Measurements from ENCODE around the gene CSF1R. TPM values are rescaled to one million over a fixed set of nuclear protein-coding genes. Genes with fewer than 3 reads are reported as not detected.

The CSF1R gene
- polyA plus RNA-seq, 1 donor from 2014 or later: not detected

DNA sequence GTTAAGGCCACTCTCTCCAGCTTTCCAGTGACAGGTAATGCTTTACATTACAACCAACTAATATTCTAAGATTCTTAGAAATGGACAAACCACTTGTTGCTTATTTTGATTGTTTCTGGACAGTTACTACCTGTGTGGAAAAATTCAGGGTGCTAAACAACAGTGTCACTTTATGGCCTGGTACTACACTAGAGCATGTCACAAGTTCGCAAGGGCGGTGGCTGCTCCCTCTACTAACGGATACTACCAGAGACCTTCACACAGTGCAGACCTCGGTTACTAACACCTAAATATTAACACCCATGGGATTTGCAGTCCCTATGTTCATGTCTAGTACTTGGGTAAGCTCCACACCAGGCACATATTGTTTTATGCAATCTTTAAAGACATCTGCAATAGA lies 72.4 kb downstream of the CSF1R start:
- Histone ChIP-seq H3K9ac (ENCODE audit: low read length) (no peak overlapping the region), H3K36me3 (ENCODE audit: insufficient read depth, low read length) (peaks cover 38% of the 10 kb centered on the region), H3K4me3 (ENCODE audit: low read length) (no peak overlapping the region), H3K9me2 (ENCODE audit: insufficient read depth, low read length) (no peaks in the 10 kb centered on the region), H3K4me2 (ENCODE audit: low read length) (no peak overlapping the region), H3K27ac (ENCODE audit: low read length) (no peak overlapping the region), H4K20me1 (ENCODE audit: insufficient read depth) (no peaks in the 10 kb centered on the region), H3K27me3 (ENCODE audit: insufficient read depth, low read depth, low read length) (no peaks in the 10 kb centered on the region), H3F3A (ENCODE audit: insufficient read depth, low read length, poor library complexity, severe bottlenecking) (no peaks in the 10 kb centered on the region), H2AFZ (ENCODE audit: low read depth, low read length) (no peak overlapping the region), H3K79me2 (replicated peaks; ENCODE audit: insufficient read depth, low read length) (peaks cover 4% of the 10 kb centered on the region), H3K9me3 (ENCODE audit: low read length) (peaks cover 11% of the 10 kb centered on the region)
- TF ChIP-seq POLR2AphosphoS5 (IDR thresholded peaks at IDR 0.05): no peak
- TF ChIP-seq EP300 (conservative IDR thresholded peaks at IDR 0.05; ENCODE audit: poor library complexity, severe bottlenecking): no peak
- no peak for TF ChIP-seq TAF1 (IDR thresholded peaks at IDR 0.05; ENCODE audit: low read depth)
- TF ChIP-seq RAD21 (conservative IDR thresholded peaks at IDR 0.05): no peak
- TF ChIP-seq EZH2 (IDR thresholded peaks at IDR 0.05; ENCODE audit: borderline replicate concordance, insufficient read depth, low read length, poor library complexity, severe bottlenecking): no peak
- no peak for TF ChIP-seq REST (IDR thresholded peaks at IDR 0.05; ENCODE audit: borderline replicate concordance)
- no peak for TF ChIP-seq MXI1 (conservative IDR thresholded peaks at IDR 0.05; ENCODE audit: poor library complexity, severe bottlenecking)
- no peak for TF ChIP-seq SMC3 (conservative IDR thresholded peaks at IDR 0.05; ENCODE audit: poor library complexity)
- TF ChIP-seq, protein P1, sequence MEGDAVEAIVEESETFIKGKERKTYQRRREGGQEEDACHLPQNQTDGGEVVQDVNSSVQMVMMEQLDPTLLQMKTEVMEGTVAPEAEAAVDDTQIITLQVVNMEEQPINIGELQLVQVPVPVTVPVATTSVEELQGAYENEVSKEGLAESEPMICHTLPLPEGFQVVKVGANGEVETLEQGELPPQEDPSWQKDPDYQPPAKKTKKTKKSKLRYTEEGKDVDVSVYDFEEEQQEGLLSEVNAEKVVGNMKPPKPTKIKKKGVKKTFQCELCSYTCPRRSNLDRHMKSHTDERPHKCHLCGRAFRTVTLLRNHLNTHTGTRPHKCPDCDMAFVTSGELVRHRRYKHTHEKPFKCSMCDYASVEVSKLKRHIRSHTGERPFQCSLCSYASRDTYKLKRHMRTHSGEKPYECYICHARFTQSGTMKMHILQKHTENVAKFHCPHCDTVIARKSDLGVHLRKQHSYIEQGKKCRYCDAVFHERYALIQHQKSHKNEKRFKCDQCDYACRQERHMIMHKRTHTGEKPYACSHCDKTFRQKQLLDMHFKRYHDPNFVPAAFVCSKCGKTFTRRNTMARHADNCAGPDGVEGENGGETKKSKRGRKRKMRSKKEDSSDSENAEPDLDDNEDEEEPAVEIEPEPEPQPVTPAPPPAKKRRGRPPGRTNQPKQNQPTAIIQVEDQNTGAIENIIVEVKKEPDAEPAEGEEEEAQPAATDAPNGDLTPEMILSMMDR (IDR thresholded peaks at IDR 0.05; ENCODE audit: poor library complexity, severe bottlenecking): no peak

- Histone ChIP-seq H3K79me2 (replicated peaks; ENCODE audit: insufficient read depth, low read length) (no peaks in the 10 kb centered on the region), H3K9ac (ENCODE audit: low read length) (no peak overlapping the region), H2AFZ (ENCODE audit: low read depth, low read length) (no peak overlapping the region), H3K36me3 (ENCODE audit: insufficient read depth, low read length) (peaks cover 28% of the 10 kb centered on the region), H3F3A (ENCODE audit: insufficient read depth, low read length, poor library complexity, severe bottlenecking) (no peaks in the 10 kb centered on the region), H3K9me2 (ENCODE audit: insufficient read depth, low read length) (no peaks in the 10 kb centered on the region), H3K4me2 (ENCODE audit: low read length) (no peak overlapping the region), H3K4me3 (ENCODE audit: low read length) (no peak overlapping the region), H4K20me1 (ENCODE audit: insufficient read depth) (no peaks in the 10 kb centered on the region), H3K27ac (ENCODE audit: low read length) (no peak overlapping the region), H3K9me3 (ENCODE audit: low read length) (peaks cover under 1% of the 10 kb centered on the region), H3K27me3 (ENCODE audit: insufficient read depth, low read depth, low read length) (no peaks in the 10 kb centered on the region)
- no peak for TF ChIP-seq MXI1 (conservative IDR thresholded peaks at IDR 0.05; ENCODE audit: poor library complexity, severe bottlenecking)
- no peak for TF ChIP-seq POLR2AphosphoS5 (IDR thresholded peaks at IDR 0.05)
- no peak for TF ChIP-seq SMC3 (conservative IDR thresholded peaks at IDR 0.05; ENCODE audit: poor library complexity)
- TF ChIP-seq EP300 (conservative IDR thresholded peaks at IDR 0.05; ENCODE audit: poor library complexity, severe bottlenecking): no peak
- TF ChIP-seq REST (IDR thresholded peaks at IDR 0.05; ENCODE audit: borderline replicate concordance): no peak
- no peak for TF ChIP-seq RAD21 (conservative IDR thresholded peaks at IDR 0.05)
- TF ChIP-seq EZH2 (IDR thresholded peaks at IDR 0.05; ENCODE audit: borderline replicate concordance, insufficient read depth, low read length, poor library complexity, severe bottlenecking): no peak
Observed at GRCh38 chr5:150009671-150010387, 76.5 kb downstream of the CSF1R start.

All from neural cell (in vitro differentiated cells).